Astrocyte of the cerebellum (primary cell): ENCODE measurements around the gene SH2D1A.
"Not testable (repeated sequence)": the region's sequence is repeated elsewhere in the genome, so short reads cannot be mapped to it uniquely, and the experiment has no call there.

Source experiments
- DNase-seq: peaks from one replicate; pipeline ENCODE4 v3.0.0-alpha.2; 2011; ENCODE audit warnings: low read depth
- H3K4me3 ChIP-seq: 2 replicates; pipeline ENCODE4 v1.5.1; 2011; ENCODE audit warnings: mild to moderate bottlenecking, low read depth, low read length, moderate library complexity
- CTCF ChIP-seq: IDR thresholded peaks from 2 replicates; pipeline ENCODE4 v1.5.1; 2012; ENCODE audit warnings: low read length, low read depth, moderate library complexity, mild to moderate bottlenecking; ENCODE audit errors: missing control alignments
- in situ Hi-C: cut with HindIII; loops from 2 replicates; pipeline ENCODE4 v1.10.0; 2017; ENCODE audit warnings: low sequenced_read_pairs

SH2D1A gene

DNA sequence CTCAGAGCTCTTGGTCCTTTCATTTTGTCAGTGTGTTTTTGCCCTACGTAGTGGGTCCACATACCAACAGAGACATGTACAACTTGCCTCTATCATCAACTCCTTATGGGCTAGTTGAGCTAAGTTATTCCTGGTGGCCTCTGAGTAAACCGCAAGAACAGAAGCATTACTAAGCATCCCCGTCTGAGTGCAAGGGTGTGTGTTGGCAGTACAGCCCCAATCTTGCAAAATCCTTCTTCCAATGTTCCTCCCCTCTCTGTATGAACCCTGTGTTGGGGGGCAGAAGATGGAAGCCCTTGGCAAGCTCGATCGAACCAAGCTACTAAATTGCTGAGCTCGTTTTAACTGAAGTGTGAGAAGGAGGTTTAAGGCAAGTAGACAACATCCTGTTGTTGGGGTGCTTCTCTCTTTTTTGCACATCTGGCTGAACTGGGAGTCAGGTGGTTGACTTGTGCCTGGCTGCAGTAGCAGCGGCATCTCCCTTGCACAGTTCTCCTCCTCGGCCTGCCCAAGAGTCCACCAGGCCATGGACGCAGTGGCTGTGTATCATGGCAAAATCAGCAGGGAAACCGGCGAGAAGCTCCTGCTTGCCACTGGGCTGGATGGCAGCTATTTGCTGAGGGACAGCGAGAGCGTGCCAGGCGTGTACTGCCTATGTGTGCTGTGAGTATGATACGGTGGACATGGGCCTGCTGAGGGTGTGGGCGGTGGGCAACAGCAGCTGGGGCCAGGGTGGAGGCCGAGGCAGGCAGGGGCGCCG lies at the start of gene SH2D1A:
TSS of gene SH2D1A (plus strand) at position 447 of the 760 bp plus-strand sequence. CDS start at position 527, 80 bp downstream.
- no peak within 1 kb of the TSS for H3K4me3 ChIP-seq
- DNase-seq: no peak
- no peak for TF ChIP-seq CTCF
- in situ Hi-C loops: no loop called here

DNA sequence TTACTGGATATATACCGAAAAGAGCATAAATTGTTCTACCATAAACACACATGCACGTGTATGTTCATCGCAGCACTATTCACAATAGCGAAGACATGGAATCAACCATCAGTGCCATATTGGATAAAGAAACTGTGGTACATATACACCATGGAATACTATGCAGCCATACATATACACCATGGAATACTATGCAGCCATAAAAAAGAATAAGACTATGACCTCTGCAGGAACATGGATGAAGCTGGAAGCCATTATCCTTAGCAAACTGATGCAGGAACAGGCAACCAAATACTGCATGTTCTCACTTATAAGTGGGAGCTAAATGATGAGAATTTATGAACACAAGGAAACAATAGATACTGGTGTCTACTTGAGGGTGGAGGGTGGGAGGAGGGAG lies 47.0 kb upstream of the SH2D1A start:
- in situ Hi-C loops, H3K4me3 ChIP-seq, DNase-seq: not testable (repeated sequence)

GRCh38 chrX:124300405-124300804 lies 46.0 kb upstream of the SH2D1A start:
- no peak for TF ChIP-seq CTCF
- DNase-seq: no peak
- no peak overlapping the region for H3K4me3 ChIP-seq
- in situ Hi-C loops: no loop called here

GRCh38 chrX:124307253-124307907 lies 39.0 kb upstream of the SH2D1A start:
- no peak overlapping the region for H3K4me3 ChIP-seq
- in situ Hi-C loops: no loop called here
- TF ChIP-seq CTCF: no peak
- no peak for DNase-seq

DNA sequence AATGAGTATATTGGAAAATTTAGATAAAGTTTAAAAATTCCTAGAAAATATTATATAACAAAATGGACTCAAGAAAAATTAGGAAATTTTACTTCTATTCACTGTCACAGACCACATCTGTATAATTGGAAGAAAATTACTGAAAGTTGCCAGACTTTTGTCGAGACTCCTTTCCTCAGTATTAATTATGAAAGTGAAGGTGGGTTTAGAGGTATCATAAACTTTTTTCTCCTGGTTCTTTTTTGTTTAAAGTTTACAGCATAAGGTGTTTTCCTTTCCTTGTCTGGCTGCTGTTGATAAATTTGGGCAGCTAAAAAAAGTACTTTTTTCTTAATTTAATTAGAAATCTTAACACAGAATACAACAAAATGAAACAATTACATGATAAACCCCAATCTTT lies 20.6 kb upstream of the SH2D1A start:
- in situ Hi-C loops: no loop called here
- DNase-seq: no peak
- TF ChIP-seq CTCF: no peak
- no peak overlapping the region for H3K4me3 ChIP-seq

DNA sequence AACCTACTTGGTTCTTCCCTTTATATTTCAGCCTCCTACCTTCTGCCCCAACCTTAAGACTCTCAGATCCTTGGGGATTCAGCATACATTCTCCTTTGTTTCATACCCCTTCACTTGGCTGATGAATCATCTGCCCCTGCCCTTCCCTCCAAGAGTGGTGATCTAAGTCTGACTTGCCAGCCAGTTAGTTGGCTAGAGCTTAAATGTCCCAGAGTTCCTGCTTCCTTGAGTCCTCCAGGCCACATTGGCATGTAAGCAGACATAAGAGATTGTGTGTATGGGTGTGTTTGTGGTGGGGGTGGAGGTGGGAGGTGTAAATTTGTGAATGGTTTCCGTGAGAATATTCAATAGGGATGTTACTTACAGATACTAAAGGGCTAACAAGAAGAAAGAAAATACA lies 17.6 kb upstream of the SH2D1A start:
- no peak for DNase-seq
- no peak overlapping the region for H3K4me3 ChIP-seq
- TF ChIP-seq CTCF: no peak
- in situ Hi-C loops: no loop called here
